K562 (cell line): ENCODE results near the gene GALNT17. TPM values are rescaled to one million over a fixed set of nuclear protein-coding genes. Genes with fewer than 3 reads are reported as not detected.

Experiments
- ATAC-seq: fragments of 200-7000 bp; cut with Tn5 transposase; 3 replicates; pipeline ENCODE4 v1.9.1; 2020; ENCODE audit warnings: moderate library complexity
- BruUV-seq: library from RNA; stranded (reverse); fragments of 400-500 nt; replicated peaks from 2 replicates; lab custom pipeline; 2021; lab: Mats Ljungman, UMichigan
- CTCF ChIA-PET: fragments of 300-600 bp; formaldehyde crosslinking; extraction: SDS; loops from one replicate; lab custom pipeline; 2021; ENCODE audit warnings: low intra/inter-chr PET ratio; lab: Yijun Ruan, JAX
- POLR2A ChIA-PET: fragments of 300-600, 350-650 bp; sonication (Branson Sonifier 250); formaldehyde crosslinking; extraction: SDS; loops from one replicate; lab custom pipeline; 2021; ENCODE audit warnings: antibody characterized with exemption, inconsistent platforms; lab: Yijun Ruan, JAX
- DNase-seq, 4 experiments: peaks; one replicate each; pipeline versions ENCODE4 v3.0.0 to v3.0.0-alpha.2; 2011 to 2018; ENCODE audit warnings: low spot score in 3 of 4, mixed read lengths in 3 of 4; ENCODE audit errors: extremely low read depth in 1 of 4
- FAIRE-seq: peaks from 2 replicates; lab custom pipeline; 2011; peaks lifted over from hg19 to GRCh38; lab: Jason Lieb, UNC
- H2AFZ ChIP-seq: 2 replicates; pipeline ENCODE4 v1.6.0; 2011; ENCODE audit warnings: low read depth, low read length, control low read depth, inconsistent platforms
- H3K27ac ChIP-seq: fragments of 200-600 bp; 3 replicates; pipeline ENCODE4 v1.8.0; 2011; ENCODE audit warnings: low read depth, mild to moderate bottlenecking, control low read depth, inconsistent platforms, low read length, moderate library complexity, mixed read lengths; ENCODE audit errors: extremely low read depth
- H3K27me3 ChIP-seq, 2 experiments: fragments of 300-600 bp in 1 of 2; 2 replicates in 1 of 2; 3 replicates in 1 of 2; pipeline versions ENCODE4 v1.6.0 to v1.8.0; 2011; ENCODE audit warnings: inconsistent platforms in 2 of 2, low read length in 2 of 2, mild to moderate bottlenecking in 1 of 2, mixed read lengths in 1 of 2, moderate library complexity in 1 of 2; ENCODE audit not compliant: control insufficient read depth in 2 of 2, insufficient read depth in 2 of 2
- H3K36me3 ChIP-seq: fragments of 300-600 bp; 3 replicates; pipeline ENCODE4 v1.8.0; 2011; ENCODE audit warnings: mild to moderate bottlenecking, low read length, inconsistent platforms; ENCODE audit not compliant: control insufficient read depth, insufficient read depth
- H3K4me1 ChIP-seq, 2 experiments: fragments of 200-600 bp in 1 of 2; replicated peaks in 1 of 2; 2 replicates in 1 of 2; 3 replicates in 1 of 2; pipeline versions ENCODE4 v1.5.1 to v1.8.0; 2011; ENCODE audit warnings: inconsistent platforms in 2 of 2, low read length in 2 of 2, mild to moderate bottlenecking in 1 of 2, mixed read lengths in 1 of 2, moderate library complexity in 1 of 2; ENCODE audit not compliant: control insufficient read depth in 2 of 2, insufficient read depth in 2 of 2
- H3K4me2 ChIP-seq: 2 replicates; pipeline ENCODE4 v1.6.1; 2011; ENCODE audit warnings: low read length, control low read depth, inconsistent platforms, mixed read lengths; ENCODE audit not compliant: insufficient read depth
- H3K4me3 ChIP-seq: fragments of 200-600 bp; sonication (generic), shearing (Covaris generic); 2 replicates; pipeline ENCODE4 v1.5.1; 2016; ENCODE audit warnings: control low read depth, inconsistent platforms
- H3K79me2 ChIP-seq: fragments of 200-600 bp; 3 replicates; pipeline ENCODE4 v1.8.0; 2011; ENCODE audit warnings: low read length, inconsistent platforms; ENCODE audit not compliant: control insufficient read depth, insufficient read depth
- H3K9ac ChIP-seq, 2 experiments: 2 replicates each; pipeline versions ENCODE4 v1.6.0 to v1.6.1; 2011; ENCODE audit warnings: low read depth in 2 of 2, low read length in 2 of 2, control low read depth in 1 of 2, inconsistent platforms in 1 of 2, mild to moderate bottlenecking in 1 of 2, mixed read lengths in 1 of 2; ENCODE audit not compliant: insufficient read depth in 1 of 2
- H3K9me1 ChIP-seq: one replicate; pipeline ENCODE4 v1.6.0; 2011; ENCODE audit warnings: inconsistent platforms, mild to moderate bottlenecking, low read length, moderate library complexity; ENCODE audit not compliant: control insufficient read depth, insufficient read depth
- H3K9me3 ChIP-seq: replicated peaks from 2 replicates; pipeline ENCODE4 v1.5.1; 2011; ENCODE audit warnings: low read depth, low read length, inconsistent platforms; ENCODE audit not compliant: control insufficient read depth, insufficient read depth
- H4K20me1 ChIP-seq: replicated peaks from 2 replicates; pipeline ENCODE4 v1.6.1; 2011; ENCODE audit warnings: low read length, inconsistent platforms, mixed read lengths; ENCODE audit not compliant: control insufficient read depth, insufficient read depth
- CHD1 ChIP-seq: fragments of 200-600 bp; sonication (generic); IDR thresholded peaks from one replicate; pipeline ENCODE4 v1.6.1; 2012; ENCODE audit warnings: mild to moderate bottlenecking, moderate library complexity, low read length, inconsistent platforms
- DIDO1 ChIP-seq: fragments of 450-650 bp; IDR thresholded peaks from 2 replicates; pipeline ENCODE4 v1.6.1; 2016; ENCODE audit warnings: low read depth, missing biosample characterization, missing genetic modification characterization
- FIP1L1 ChIP-seq: fragments of 200-400 bp; formaldehyde crosslinking; IDR thresholded peaks from 2 replicates; pipeline ENCODE4 v1.6.1; 2018; ENCODE audit warnings: mild to moderate bottlenecking, low read depth, low read length; ENCODE audit not compliant: poor library complexity, severe bottlenecking
- ILF3 ChIP-seq: fragments of 450-650 bp; IDR thresholded peaks from 2 replicates; pipeline ENCODE4 v1.6.1; 2018; ENCODE audit warnings: antibody characterized with exemption, mild to moderate bottlenecking, moderate library complexity, borderline replicate concordance
- POLR2AphosphoS2 ChIP-seq: IDR thresholded peaks from 2 replicates; pipeline ENCODE4 v1.6.1; 2012; ENCODE audit warnings: low read length, improper control_type of control experiment
- POLR2G ChIP-seq: fragments of 200-400 bp; formaldehyde crosslinking; IDR thresholded peaks from 2 replicates; pipeline ENCODE4 v1.6.1; 2017; ENCODE audit warnings: low read depth, mild to moderate bottlenecking, antibody characterized with exemption, low read length, moderate library complexity
- STAT5B ChIP-seq: fragments of 250-450 bp; sonication (Bioruptor Pico); IDR thresholded peaks from 2 replicates; pipeline ENCODE4 v1.8.0; 2021; ENCODE audit warnings: mild to moderate bottlenecking, inconsistent platforms
- TBP ChIP-seq: optimal IDR thresholded peaks from 2 replicates; pipeline ENCODE3; 2011; ENCODE audit warnings: low read depth, low read length, improper control_type of control experiment
- YBX1 ChIP-seq: fragments of 450-650 bp; IDR thresholded peaks from 2 replicates; pipeline ENCODE4 v1.7.1; 2016; ENCODE audit warnings: mild to moderate bottlenecking
- ZNF347 ChIP-seq: fragments of 450-650 bp; formaldehyde crosslinking; IDR thresholded peaks from 2 replicates; pipeline ENCODE4 v1.4.0; 2020; ENCODE audit warnings: low read depth, mild to moderate bottlenecking, moderate library complexity
- ZNF354B ChIP-seq: fragments of 250-450 bp; sonication (Bioruptor Pico); IDR thresholded peaks from 2 replicates; pipeline ENCODE4 v1.4.0; 2020
- WGBS: fragments of 100-300 bp; shearing (Covaris generic); methylation state at CpG from one replicate; pipeline ENCODE4 v1.1.6; 2016; ENCODE audit warnings: low coverage, mixed read lengths; ENCODE audit not compliant: insufficient coverage; ENCODE audit errors: missing lambda C conversion rate; 5-methylcytosine and 5-hydroxymethylcytosine counted together
- in situ Hi-C: fragments of 300-500 bp; cut with MboI; formaldehyde crosslinking; loops from 4 replicates; pipeline ENCODE4 v1.15.0; 2018; ENCODE audit warnings: inconsistent platforms, mixed read lengths
- intact Hi-C: fragments of 100-400 bp; cut with micrococcal nuclease; formaldehyde crosslinking; loops from 2 replicates; pipeline ENCODE4 v1.14.2; 2022
- polyA plus RNA-seq, 8 experiments: library from polyadenylated mRNA; depleted of rRNA in 4 of 8; stranded (reverse) in 5 of 8; unstranded in 3 of 8; fragments of >200 nt; fragmentation: Nextera tagmentation in 2 of 8; fragmentation: Illumina TruSeq in 1 of 8; extraction: Ambion mirVana in 2 of 8; extraction: Trizol in 1 of 8; gene quantifications; 2 replicates each; pipeline versions ENCODE4 v1.2.1 to v1.2.3, GENCODE V29; 2011 to 2014; ENCODE audit warnings: inconsistent platforms in 1 of 8, missing spikeins in 1 of 8
- total RNA-seq, 7 experiments: library from RNA; depleted of rRNA in 6 of 7; stranded (reverse); fragments of >200 nt in 6 of 7; fragmentation: Illumina TruSeq in 2 of 7; extraction: Trizol in 2 of 7; gene quantifications; 2 replicates each; pipeline versions ENCODE4 v1.2.1 to v1.2.3, GENCODE V29; 2011 to 2021; ENCODE audit warnings: low replicate concordance in 1 of 7
- TF ChIP-seq, protein P1 (sequence below), 2 experiments: fragments of 450-650 bp in 1 of 2; sonication (generic) in 1 of 2; formaldehyde crosslinking in 1 of 2; IDR thresholded peaks in 1 of 2; conservative IDR thresholded peaks in 1 of 2; 2 replicates each; pipeline versions ENCODE4 v1.6.1 to v1.8.1; 2016 to 2023; ENCODE audit warnings: mild to moderate bottlenecking in 2 of 2, moderate library complexity in 2 of 2, inconsistent platforms in 1 of 2, missing genetic modification reagents in 1 of 2

GALNT17 gene
- total and polyA plus RNA-seq, 9 of the 15 experiments (the other 6 are each of a cell fraction or from before 2014, with no cell fraction given) = not detected

DNA sequence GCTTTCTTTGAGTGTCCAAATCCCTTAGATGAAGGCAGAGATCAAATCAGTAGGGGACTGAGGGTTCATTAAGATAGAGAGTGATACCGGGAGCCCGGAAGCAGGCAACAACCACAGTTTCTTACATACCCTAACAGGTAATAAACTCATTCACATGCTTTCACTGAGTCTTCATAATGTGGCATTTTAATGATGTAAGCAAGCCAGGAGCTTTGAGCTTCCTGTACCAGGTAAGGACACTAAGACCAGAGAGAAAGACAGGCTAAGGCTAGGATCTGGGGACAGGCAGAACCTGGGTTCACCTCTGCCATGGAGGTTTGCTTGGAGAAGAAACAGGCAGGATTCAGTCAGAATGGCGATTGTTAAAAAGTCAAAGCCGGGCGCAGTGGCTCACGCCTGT lies 618.3 kb downstream of the GALNT17 start:
- Histone ChIP-seq H3K9me1 (no peaks in the 10 kb centered on the region), H3K9ac (no peak overlapping the region), H4K20me1 (no peaks in the 10 kb centered on the region), H3K4me1 (peaks cover 0 to 9% of the 10 kb centered on the region in 2 experiments; a peak in 1 of 5 replicates), H3K27me3 (0 out of 5 replicates have a peak, but pooled peaks cover 0 to 4% of the 10 kb centered on the region in 2 experiments), H3K4me2 (no peak overlapping the region), H3K9me3 (no peaks in the 10 kb centered on the region), H3K36me3 (no peaks in the 10 kb centered on the region), H3K27ac (no peak overlapping the region), H2AFZ (no peak overlapping the region), H3K79me2 (no peaks in the 10 kb centered on the region), H3K4me3 (no peak overlapping the region)
- in situ Hi-C loops = no loop called here
- intact Hi-C loops = loop anchor here (5.0 to 10.0 kb wide), 2 partner anchors 585 to 742 kb away; no protein-coding TSS in a partner anchor
- CTCF ChIA-PET = no interaction called here
- TF ChIP-seq, protein P1, sequence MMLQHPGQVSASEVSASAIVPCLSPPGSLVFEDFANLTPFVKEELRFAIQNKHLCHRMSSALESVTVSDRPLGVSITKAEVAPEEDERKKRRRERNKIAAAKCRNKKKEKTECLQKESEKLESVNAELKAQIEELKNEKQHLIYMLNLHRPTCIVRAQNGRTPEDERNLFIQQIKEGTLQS (IDR thresholded peaks at IDR 0.05) = no peak
- TF ChIP-seq, protein P1 (CRISPR knock-in tag; conservative IDR thresholded peaks at IDR 0.05) = no peak
- TF ChIP-seq FIP1L1 = no peak
- TF ChIP-seq CHD1 = no peak
- TF ChIP-seq STAT5B = no peak
- TF ChIP-seq TBP = no peak
- no peak for TF ChIP-seq ILF3
- no peak for TF ChIP-seq ZNF354B (CRISPR knock-in tag)
- TF ChIP-seq ZNF347 = no peak
- TF ChIP-seq YBX1 = no peak
- no peak for TF ChIP-seq POLR2G
- TF ChIP-seq DIDO1 (tag) = no peak
- no peak for TF ChIP-seq POLR2AphosphoS2
- POLR2A ChIA-PET = no interaction called here
- DNase-seq (no peak), ATAC-seq (no peak), FAIRE-seq (no peak)
- BruUV-seq = no TSS peak
- 2% methylated on average over 6 of the region's 6 CpGs for WGBS
